K562 (cell line): ENCODE results near the gene TTBK1. TPM values are rescaled to one million over a fixed set of nuclear protein-coding genes. Genes with fewer than 3 reads are reported as not detected.

Experiments used
- BRF1 ChIP-seq: IDR thresholded peaks from 3 replicates; pipeline ENCODE4 v1.6.1; 2011; ENCODE audit warnings: borderline replicate concordance, mild to moderate bottlenecking; ENCODE audit not compliant: insufficient read length; ENCODE audit errors: extremely low read depth
- CBFA2T2 ChIP-seq: fragments of 450-650 bp; conservative IDR thresholded peaks from 2 replicates; pipeline ENCODE4 v1.6.1; 2017; ENCODE audit warnings: mild to moderate bottlenecking
- CBFB ChIP-seq: sonication (generic); formaldehyde crosslinking; IDR thresholded peaks from 2 replicates; pipeline ENCODE4 v1.4.0; 2020; ENCODE audit warnings: mild to moderate bottlenecking, missing genetic modification reagents
- CBX5 ChIP-seq: IDR thresholded peaks from 2 replicates; pipeline ENCODE4 v1.6.1; 2014; ENCODE audit warnings: low read depth, borderline replicate concordance
- FOXJ3 ChIP-seq: sonication (generic); formaldehyde crosslinking; IDR thresholded peaks from 2 replicates; pipeline ENCODE4 v1.4.0; 2020; ENCODE audit warnings: mild to moderate bottlenecking, missing genetic modification reagents
- HDAC2 ChIP-seq: fragments of 450-650 bp; IDR thresholded peaks from 2 replicates; pipeline ENCODE4 v1.6.1; 2016; ENCODE audit warnings: mild to moderate bottlenecking
- PRPF4 ChIP-seq: fragments of 200-400 bp; formaldehyde crosslinking; IDR thresholded peaks from one replicate; pipeline ENCODE4 v1.6.1; 2017; ENCODE audit warnings: low read length, low read depth, mild to moderate bottlenecking; ENCODE audit not compliant: insufficient read depth, poor library complexity, severe bottlenecking
- RBBP5 ChIP-seq: fragments of 200-600 bp; sonication (generic); IDR thresholded peaks from 2 replicates; pipeline ENCODE4 v1.6.1; 2012; ENCODE audit warnings: borderline replicate concordance, mild to moderate bottlenecking, low read length, control low read depth, inconsistent platforms; ENCODE audit not compliant: insufficient read depth, poor library complexity, severe bottlenecking
- RFX1 ChIP-seq: fragments of 450-650 bp; IDR thresholded peaks from 2 replicates; pipeline ENCODE4 v1.6.1; 2016; ENCODE audit warnings: mild to moderate bottlenecking, moderate library complexity
- SREBF2 ChIP-seq: sonication (generic); formaldehyde crosslinking; IDR thresholded peaks from 2 replicates; pipeline ENCODE4 v1.4.0; 2020; ENCODE audit warnings: mild to moderate bottlenecking, missing genetic modification reagents
- ZNF134 ChIP-seq: fragments of 250-450 bp; sonication (Bioruptor Pico); conservative IDR thresholded peaks from 2 replicates; pipeline ENCODE4 v1.4.0; 2020
- ZNF23 ChIP-seq: fragments of 250-450 bp; sonication (Bioruptor Pico); IDR thresholded peaks from 2 replicates; pipeline ENCODE4 v1.4.0; 2020; ENCODE audit warnings: mild to moderate bottlenecking
- ZNF282 ChIP-seq: sonication (generic); formaldehyde crosslinking; IDR thresholded peaks from 2 replicates; pipeline ENCODE4 v1.8.1; 2023; ENCODE audit warnings: missing genetic modification reagents
- polyA plus RNA-seq, 8 experiments: library from polyadenylated mRNA; depleted of rRNA in 4 of 8; stranded (reverse) in 5 of 8; unstranded in 3 of 8; fragments of >200 nt; fragmentation: Nextera tagmentation in 2 of 8; fragmentation: Illumina TruSeq in 1 of 8; extraction: Ambion mirVana in 2 of 8; extraction: Trizol in 1 of 8; gene quantifications; 2 replicates each; pipeline versions ENCODE4 v1.2.1 to v1.2.3, GENCODE V29; 2011 to 2014; ENCODE audit warnings: inconsistent platforms in 1 of 8, missing spikeins in 1 of 8
- total RNA-seq, 7 experiments: library from RNA; depleted of rRNA in 6 of 7; stranded (reverse); fragments of >200 nt in 6 of 7; fragmentation: Illumina TruSeq in 2 of 7; extraction: Trizol in 2 of 7; gene quantifications; 2 replicates each; pipeline versions ENCODE4 v1.2.1 to v1.2.3, GENCODE V29; 2011 to 2021; ENCODE audit warnings: low replicate concordance in 1 of 7
- TF ChIP-seq, protein P1 (sequence below): sonication (generic); formaldehyde crosslinking; IDR thresholded peaks from 2 replicates; pipeline ENCODE4 v1.8.1; 2023; ENCODE audit warnings: mild to moderate bottlenecking, missing genetic modification reagents
- TF ChIP-seq, protein P2 (sequence below): fragments of 450-650 bp; IDR thresholded peaks from 2 replicates; pipeline ENCODE4 v1.6.1; 2016; ENCODE audit warnings: low read depth

Gene TTBK1
- total and polyA plus RNA-seq, 9 of the 15 experiments (the other 6 are each of a cell fraction or from before 2014, with no cell fraction given), result not detected

DNA sequence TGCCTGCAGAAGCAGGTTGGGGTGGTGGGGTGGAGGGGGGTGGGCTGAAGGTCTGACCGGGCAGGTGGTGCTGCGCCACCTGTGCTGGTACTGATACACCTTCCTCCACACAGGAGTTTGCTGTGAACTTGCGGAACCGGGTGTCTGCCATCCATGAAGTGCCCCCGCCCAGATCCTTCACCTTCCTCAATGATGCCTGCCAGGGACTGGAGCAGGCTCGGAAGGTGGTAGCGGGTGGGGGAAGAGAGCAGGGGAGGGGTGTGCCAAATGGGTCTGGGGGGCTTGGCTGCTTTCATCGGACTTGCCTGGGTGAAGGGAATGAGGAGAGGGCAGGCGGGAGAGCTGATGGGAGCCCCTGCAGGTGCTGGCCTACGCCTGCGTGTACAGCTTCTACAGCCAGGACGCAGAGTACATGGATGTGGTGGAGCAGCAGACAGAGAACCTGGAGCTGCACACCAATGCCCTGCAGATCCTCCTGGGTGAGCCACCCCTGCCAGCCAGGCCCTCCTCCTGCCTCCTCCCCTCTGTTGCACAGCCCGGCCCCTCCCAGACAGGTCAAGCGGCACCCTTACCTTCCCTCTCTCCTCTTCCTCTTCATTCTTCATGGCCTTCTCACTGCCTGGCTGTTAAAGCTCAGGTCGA lies 20.7 kb upstream of the TTBK1 start (continued):
- TF ChIP-seq CBFB (CRISPR knock-in tag) (no peak), ZNF23 (CRISPR knock-in tag) (no peak), FOXJ3 (no peak), ZNF134 (CRISPR knock-in tag) (no peak), HDAC2 (no peak), ZNF282 (CRISPR knock-in tag) (no peak), CBFA2T2 (no peak), CBX5 (no peak), RFX1 (no peak), BRF1 (no peak), PRPF4 (no peak), SREBF2 (CRISPR knock-in tag) (no peak), RBBP5 (no peak)
- TF ChIP-seq, protein P1, sequence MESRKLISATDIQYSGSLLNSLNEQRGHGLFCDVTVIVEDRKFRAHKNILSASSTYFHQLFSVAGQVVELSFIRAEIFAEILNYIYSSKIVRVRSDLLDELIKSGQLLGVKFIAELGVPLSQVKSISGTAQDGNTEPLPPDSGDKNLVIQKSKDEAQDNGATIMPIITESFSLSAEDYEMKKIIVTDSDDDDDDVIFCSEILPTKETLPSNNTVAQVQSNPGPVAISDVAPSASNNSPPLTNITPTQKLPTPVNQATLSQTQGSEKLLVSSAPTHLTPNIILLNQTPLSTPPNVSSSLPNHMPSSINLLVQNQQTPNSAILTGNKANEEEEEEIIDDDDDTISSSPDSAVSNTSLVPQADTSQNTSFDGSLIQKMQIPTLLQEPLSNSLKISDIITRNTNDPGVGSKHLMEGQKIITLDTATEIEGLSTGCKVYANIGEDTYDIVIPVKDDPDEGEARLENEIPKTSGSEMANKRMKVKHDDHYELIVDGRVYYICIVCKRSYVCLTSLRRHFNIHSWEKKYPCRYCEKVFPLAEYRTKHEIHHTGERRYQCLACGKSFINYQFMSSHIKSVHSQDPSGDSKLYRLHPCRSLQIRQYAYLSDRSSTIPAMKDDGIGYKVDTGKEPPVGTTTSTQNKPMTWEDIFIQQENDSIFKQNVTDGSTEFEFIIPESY (CRISPR knock-in tag), result 0 out of 2 replicates have a peak, but pooled peaks have one; percentile 24
- TF ChIP-seq, protein P2, sequence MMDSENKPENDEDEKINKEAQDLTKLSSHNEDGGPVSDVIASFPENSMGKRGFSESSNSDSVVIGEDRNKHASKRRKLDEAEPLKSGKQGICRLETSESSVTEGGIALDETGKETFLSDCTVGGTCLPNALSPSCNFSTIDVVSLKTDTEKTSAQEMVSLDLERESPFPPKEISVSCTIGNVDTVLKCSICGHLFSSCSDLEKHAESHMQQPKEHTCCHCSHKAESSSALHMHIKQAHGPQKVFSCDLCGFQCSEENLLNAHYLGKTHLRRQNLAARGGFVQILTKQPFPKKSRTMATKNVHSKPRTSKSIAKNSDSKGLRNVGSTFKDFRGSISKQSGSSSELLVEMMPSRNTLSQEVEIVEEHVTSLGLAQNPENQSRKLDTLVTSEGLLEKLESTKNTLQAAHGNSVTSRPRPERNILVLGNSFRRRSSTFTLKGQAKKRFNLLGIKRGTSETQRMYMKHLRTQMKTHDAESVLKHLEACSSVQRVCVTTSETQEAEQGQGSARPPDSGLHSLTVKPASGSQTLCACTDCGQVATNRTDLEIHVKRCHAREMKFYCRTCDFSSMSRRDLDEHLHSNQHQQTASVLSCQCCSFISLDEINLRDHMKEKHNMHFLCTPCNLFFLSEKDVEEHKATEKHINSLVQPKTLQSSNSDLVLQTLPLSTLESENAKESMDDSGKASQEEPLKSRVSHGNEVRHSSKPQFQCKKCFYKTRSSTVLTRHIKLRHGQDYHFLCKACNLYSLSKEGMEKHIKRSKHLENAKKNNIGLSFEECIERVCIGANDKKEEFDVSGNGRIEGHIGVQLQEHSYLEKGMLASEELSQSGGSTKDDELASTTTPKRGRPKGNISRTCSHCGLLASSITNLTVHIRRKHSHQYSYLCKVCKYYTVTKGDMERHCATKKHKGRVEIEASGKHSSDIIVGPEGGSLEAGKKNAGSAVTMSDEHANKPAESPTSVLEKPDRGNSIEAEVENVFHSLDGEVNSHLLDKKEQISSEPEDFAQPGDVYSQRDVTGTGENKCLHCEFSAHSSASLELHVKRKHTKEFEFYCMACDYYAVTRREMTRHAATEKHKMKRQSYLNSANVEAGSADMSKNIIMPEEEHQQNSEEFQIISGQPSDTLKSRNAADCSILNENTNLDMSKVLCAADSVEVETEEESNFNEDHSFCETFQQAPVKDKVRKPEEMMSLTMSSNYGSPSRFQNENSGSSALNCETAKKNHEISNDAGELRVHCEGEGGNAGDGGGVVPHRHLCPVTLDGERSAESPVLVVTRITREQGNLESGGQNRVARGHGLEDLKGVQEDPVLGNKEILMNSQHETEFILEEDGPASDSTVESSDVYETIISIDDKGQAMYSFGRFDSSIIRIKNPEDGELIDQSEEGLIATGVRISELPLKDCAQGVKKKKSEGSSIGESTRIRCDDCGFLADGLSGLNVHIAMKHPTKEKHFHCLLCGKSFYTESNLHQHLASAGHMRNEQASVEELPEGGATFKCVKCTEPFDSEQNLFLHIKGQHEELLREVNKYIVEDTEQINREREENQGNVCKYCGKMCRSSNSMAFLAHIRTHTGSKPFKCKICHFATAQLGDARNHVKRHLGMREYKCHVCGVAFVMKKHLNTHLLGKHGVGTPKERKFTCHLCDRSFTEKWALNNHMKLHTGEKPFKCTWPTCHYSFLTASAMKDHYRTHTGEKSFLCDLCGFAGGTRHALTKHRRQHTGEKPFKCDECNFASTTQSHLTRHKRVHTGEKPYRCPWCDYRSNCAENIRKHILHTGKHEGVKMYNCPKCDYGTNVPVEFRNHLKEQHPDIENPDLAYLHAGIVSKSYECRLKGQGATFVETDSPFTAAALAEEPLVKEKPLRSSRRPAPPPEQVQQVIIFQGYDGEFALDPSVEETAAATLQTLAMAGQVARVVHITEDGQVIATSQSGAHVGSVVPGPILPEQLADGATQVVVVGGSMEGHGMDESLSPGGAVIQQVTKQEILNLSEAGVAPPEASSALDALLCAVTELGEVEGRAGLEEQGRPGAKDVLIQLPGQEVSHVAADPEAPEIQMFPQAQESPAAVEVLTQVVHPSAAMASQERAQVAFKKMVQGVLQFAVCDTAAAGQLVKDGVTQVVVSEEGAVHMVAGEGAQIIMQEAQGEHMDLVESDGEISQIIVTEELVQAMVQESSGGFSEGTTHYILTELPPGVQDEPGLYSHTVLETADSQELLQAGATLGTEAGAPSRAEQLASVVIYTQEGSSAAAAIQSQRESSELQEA, result no peak
- TF ChIP-seq, all 486 proteins: peak for 9
